Measurements from ENCODE around the gene PRKAG2. TPM values are rescaled to one million over a fixed set of nuclear protein-coding genes. Genes with fewer than 3 reads are reported as not detected.
"Not testable (repeated sequence)": the region's sequence is repeated elsewhere in the genome, so short reads cannot be mapped to it uniquely, and the experiment has no call there.

The PRKAG2 gene
- total RNA-seq, 1 donor from 2014 or later, result 35.6 TPM

DNA sequence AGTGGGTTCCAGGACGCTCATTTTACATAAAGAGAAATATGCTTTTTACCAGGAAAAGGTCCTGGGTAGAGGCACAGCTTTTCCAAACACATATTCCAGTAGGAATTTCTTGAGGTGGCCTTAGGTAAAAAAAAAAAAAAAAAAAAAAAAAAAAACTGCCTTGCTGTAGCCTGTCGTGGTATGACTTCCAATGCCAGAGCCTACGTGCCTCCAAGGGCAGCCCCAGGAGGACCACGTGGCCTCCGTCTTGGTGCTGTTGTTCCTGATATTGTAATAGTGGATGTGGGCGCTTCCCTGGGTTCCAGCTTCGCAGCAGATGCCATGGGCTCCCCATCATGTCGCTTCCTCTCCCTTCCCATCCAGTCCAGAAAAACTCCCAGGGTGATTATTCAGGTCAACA, 49.3 kb downstream of the PRKAG2 start:
- Histone ChIP-seq H3K4me3 (no peak overlapping the region), H3K9me3 (no peaks in the 10 kb centered on the region), H3K27me3 (no peaks in the 10 kb centered on the region), H3K36me3 (no peaks in the 10 kb centered on the region), H3K27ac (no peak overlapping the region), H3K4me1 (peaks cover 9% of the 10 kb centered on the region)
- ATAC-seq (no peak), DNase-seq (no peak)
- intact Hi-C loops (cut with DNase I), result no loop called here
- TF ChIP-seq, protein P1, sequence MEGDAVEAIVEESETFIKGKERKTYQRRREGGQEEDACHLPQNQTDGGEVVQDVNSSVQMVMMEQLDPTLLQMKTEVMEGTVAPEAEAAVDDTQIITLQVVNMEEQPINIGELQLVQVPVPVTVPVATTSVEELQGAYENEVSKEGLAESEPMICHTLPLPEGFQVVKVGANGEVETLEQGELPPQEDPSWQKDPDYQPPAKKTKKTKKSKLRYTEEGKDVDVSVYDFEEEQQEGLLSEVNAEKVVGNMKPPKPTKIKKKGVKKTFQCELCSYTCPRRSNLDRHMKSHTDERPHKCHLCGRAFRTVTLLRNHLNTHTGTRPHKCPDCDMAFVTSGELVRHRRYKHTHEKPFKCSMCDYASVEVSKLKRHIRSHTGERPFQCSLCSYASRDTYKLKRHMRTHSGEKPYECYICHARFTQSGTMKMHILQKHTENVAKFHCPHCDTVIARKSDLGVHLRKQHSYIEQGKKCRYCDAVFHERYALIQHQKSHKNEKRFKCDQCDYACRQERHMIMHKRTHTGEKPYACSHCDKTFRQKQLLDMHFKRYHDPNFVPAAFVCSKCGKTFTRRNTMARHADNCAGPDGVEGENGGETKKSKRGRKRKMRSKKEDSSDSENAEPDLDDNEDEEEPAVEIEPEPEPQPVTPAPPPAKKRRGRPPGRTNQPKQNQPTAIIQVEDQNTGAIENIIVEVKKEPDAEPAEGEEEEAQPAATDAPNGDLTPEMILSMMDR (IDR thresholded peaks at IDR 0.05), result no peak

DNA sequence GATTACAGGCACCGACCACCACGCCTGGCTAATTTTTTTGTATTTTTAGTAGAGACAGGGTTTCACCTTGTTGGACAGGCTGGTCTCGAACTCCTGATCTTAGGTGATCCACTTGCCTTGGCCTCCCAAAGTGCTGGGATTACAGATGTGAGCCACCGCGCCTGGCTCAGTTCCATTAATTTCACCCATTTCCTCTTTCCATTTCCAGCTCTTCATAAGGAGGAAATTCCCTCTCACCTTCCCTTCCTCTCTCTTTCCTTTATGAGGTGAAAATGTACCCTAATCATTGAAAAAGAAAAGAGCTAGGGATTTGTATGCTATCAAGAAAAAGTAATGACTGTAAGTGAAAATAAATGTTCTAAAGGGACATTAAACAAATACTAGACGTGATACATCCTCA, 50.6 kb downstream of the PRKAG2 start:
- intact Hi-C loops (cut with DNase I); DNase-seq; H3K9me3 ChIP-seq; H3K27ac ChIP-seq; H3K4me3 ChIP-seq; ATAC-seq; H3K4me1 ChIP-seq; H3K27me3 ChIP-seq; H3K36me3 ChIP-seq: not testable (repeated sequence)

DNA sequence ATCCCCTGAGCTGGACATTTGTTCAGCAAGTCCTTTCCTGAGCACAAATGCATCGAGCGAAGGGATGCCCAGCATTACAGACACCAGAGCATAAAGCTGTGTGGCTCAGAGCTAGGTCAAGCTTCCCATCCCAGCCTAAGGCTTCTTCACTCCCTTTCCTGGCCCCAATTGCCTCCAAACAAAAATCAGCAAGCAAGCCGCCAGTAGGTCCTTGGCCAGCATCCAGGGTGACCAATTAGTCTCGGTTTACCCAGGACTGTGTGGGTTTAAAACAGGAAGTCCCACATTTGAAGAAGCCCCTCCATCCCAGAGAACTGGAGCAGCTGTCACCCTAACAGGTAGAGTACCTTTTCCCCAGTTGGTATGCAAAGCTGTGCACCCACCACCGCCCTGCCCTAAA, 51.2 kb downstream of the PRKAG2 start:
- H3K36me3 ChIP-seq, result no peaks in the 10 kb centered on the region
- H3K27me3 ChIP-seq, result no peaks in the 10 kb centered on the region
- no peak overlapping the region for H3K4me3 ChIP-seq
- ATAC-seq (no peak), DNase-seq (no peak)
- H3K4me1 ChIP-seq, result peaks cover 9% of the 10 kb centered on the region
- TF ChIP-seq, protein P1 (IDR thresholded peaks at IDR 0.05), result no peak
- intact Hi-C loops (cut with DNase I), result no loop called here
- H3K27ac ChIP-seq, result no peak overlapping the region
- no peaks in the 10 kb centered on the region for H3K9me3 ChIP-seq

DNA sequence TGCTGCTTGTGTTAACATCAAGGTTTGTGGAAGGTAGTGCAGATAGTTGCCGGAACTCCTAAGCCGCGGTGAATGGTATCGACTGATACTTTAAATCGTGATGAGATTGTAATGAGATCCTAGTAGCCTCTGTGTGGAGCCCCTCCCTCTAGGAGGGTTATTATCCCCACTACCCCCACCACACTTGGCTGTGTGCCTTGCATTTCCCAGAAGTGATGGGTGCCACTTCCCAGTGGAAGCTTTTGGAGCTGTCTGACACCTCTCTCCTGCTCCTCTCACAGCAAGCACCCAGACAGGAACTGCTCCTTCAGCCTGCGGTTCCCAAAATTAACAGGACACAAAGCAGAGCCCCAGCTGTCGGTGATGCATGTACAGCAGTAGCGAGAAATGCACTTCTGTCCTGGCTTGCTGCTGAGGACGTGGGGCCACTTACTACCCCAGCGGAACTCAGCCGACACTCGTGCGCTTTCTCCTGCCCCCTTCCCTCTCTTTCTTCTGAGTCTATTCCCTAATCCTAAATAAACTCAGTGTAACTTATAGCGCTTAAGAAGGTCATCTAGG, 52.5 kb downstream of the PRKAG2 start:
- H3K27ac ChIP-seq, result peak overlapping the region; percentile 25
- intact Hi-C loops (cut with DNase I), result no loop called here
- ATAC-seq (no peak), DNase-seq (no peak)
- H3K4me3 ChIP-seq, result no peak overlapping the region
- H3K4me1 ChIP-seq, result peaks cover 9% of the 10 kb centered on the region
- no peaks in the 10 kb centered on the region for H3K36me3 ChIP-seq
- TF ChIP-seq, protein P1 (IDR thresholded peaks at IDR 0.05), result no peak
- no peaks in the 10 kb centered on the region for H3K27me3 ChIP-seq
- H3K9me3 ChIP-seq, result no peaks in the 10 kb centered on the region

DNA sequence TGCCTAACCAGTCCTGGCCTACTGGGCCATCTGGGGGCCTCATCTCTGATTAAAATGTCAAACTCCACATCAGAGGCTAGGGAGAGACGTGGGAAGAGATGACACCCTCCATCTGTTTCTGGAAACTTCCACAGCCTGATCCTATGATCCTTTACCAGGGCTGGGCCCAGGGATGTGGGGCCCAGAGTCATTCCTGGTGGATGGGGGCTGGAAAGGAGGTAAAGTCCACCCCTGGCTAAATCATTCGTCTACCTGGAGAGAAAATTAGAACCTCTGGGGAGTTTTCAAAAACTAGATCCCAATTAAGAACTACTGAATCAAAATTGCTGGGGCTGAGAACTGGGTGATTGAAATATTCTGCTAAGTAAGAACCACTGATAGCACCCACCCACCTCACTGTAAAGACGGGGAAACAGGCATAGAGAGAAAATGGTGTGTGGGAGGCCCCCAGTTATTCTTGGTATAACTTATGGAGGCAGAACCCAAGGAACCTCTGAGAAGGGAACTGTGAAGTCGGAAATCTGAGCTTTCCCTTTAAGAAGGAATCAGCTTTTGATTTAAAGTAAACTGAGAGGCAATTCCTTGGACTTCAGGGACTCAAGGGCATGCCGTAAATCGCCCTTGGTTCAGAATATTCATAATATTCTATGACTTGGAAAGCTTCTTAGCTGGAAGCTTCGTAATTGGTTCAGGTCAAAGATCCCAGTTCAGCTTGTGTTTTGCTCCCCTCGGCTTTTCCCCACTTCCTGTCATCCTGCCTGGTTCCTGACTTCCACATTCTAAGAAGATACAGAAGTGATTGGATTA, 53.1 kb downstream of the PRKAG2 start:
- H3K27ac ChIP-seq, result peak overlapping the region; percentile 25
- no peaks in the 10 kb centered on the region for H3K27me3 ChIP-seq
- ATAC-seq (no peak), DNase-seq (no peak)
- no peaks in the 10 kb centered on the region for H3K9me3 ChIP-seq
- no peaks in the 10 kb centered on the region for H3K36me3 ChIP-seq
- no peak overlapping the region for H3K4me3 ChIP-seq
- TF ChIP-seq, protein P1 (IDR thresholded peaks at IDR 0.05), result no peak
- H3K4me1 ChIP-seq, result peaks cover 9% of the 10 kb centered on the region
- intact Hi-C loops (cut with DNase I), result no loop called here

DNA sequence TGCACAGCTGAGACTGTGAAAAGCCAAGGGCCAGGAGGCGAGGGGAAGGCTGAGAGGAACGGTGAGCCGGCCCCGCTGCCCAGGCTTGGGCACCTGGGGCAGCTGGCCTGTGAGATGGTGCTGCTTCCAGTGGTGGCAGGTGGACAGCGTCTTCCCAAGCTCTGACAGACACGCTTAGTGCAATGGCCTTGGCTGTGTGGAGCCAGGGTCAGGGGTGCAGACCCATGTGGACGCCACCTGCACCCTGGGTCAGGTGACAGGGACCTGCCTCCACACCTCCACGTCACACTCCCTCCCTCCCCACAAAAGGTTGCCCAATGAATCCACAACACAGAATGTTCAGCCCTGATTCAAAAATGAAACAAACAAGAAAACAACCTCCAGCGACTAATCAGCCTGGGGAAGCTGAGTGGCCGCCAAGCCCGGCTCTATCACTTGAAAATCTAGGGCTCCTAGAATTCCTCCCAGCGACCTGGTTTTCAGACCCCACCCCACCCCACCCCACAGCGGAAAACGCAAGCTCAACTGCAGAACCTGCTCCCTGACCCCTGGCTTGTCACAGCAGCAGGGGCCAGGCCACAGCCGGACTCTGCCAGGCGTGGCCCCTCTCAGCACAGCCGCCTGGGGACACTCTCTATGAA, 54.3 kb downstream of the PRKAG2 start:
- ATAC-seq (peak; percentile 36), DNase-seq (no peak)
- Histone ChIP-seq H3K27me3 (no peaks in the 10 kb centered on the region), H3K4me1 (peaks cover 9% of the 10 kb centered on the region), H3K9me3 (no peaks in the 10 kb centered on the region), H3K36me3 (no peaks in the 10 kb centered on the region), H3K4me3 (no peak overlapping the region), H3K27ac (peak overlapping the region; percentile 25)
- TF ChIP-seq, protein P1 (IDR thresholded peaks at IDR 0.05), result no peak
- intact Hi-C loops (cut with DNase I), result no loop called here

Data from upper lobe of right lung (tissue), 1 donor.